ENCODE results near the gene ADAM22.
A peak's percentile ranks its signal among the peaks of the same experiment; 100 is the strongest.

The ADAM22 gene

DNA sequence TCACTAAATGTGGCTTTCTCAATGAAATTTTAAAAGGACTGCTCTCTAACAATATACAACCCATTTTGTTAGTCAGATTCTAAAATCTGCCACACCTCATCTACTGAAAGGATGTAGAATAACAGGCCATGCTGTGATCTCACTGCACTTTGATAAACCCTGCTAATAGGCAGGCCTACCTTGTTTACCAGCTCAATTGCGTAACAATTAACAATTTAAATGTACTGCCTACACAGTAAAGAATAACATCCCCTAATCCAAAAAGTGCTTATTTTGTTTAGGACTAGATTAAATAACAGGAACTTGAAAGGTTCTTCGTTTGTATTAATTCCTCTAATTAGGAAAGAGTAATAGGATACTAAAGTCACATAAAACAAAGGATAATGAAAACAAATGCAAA lies 281.2 kb downstream of the ADAM22 start:
- H3K4me3 ChIP-seq (ENCODE audit: low read depth, low read length) = no peak overlapping the region
- no peak for DNase-seq (ENCODE audit: low read depth, low spot score)
- POLR2A ChIA-PET = no interaction called here
- TF ChIP-seq, protein P1, sequence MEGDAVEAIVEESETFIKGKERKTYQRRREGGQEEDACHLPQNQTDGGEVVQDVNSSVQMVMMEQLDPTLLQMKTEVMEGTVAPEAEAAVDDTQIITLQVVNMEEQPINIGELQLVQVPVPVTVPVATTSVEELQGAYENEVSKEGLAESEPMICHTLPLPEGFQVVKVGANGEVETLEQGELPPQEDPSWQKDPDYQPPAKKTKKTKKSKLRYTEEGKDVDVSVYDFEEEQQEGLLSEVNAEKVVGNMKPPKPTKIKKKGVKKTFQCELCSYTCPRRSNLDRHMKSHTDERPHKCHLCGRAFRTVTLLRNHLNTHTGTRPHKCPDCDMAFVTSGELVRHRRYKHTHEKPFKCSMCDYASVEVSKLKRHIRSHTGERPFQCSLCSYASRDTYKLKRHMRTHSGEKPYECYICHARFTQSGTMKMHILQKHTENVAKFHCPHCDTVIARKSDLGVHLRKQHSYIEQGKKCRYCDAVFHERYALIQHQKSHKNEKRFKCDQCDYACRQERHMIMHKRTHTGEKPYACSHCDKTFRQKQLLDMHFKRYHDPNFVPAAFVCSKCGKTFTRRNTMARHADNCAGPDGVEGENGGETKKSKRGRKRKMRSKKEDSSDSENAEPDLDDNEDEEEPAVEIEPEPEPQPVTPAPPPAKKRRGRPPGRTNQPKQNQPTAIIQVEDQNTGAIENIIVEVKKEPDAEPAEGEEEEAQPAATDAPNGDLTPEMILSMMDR (IDR thresholded peaks at IDR 0.05; ENCODE audit: insufficient read depth, low read length, missing control alignments) = no peak
- CTCF ChIA-PET = no interaction called here

GRCh38 chr7:88216276-88216675 lies 282.2 kb downstream of the ADAM22 start:
- CTCF ChIA-PET = no interaction called here
- POLR2A ChIA-PET = no interaction called here
- DNase-seq (ENCODE audit: low read depth, low spot score) = no peak

GRCh38 chr7:88217675-88218428 lies 283.8 kb downstream of the ADAM22 start:
- DNase-seq (ENCODE audit: low read depth, low spot score) = no peak
- no peak overlapping the region for H3K4me3 ChIP-seq (ENCODE audit: low read depth, low read length)
- POLR2A ChIA-PET = no interaction called here

More at GRCh38 chr7:88216276-88216675, 282.2 kb downstream of the ADAM22 start:
- TF ChIP-seq, protein P1 (IDR thresholded peaks at IDR 0.05; ENCODE audit: insufficient read depth, low read length, missing control alignments) = no peak
- no peak overlapping the region for H3K4me3 ChIP-seq (ENCODE audit: low read depth, low read length)

GRCh38 chr7:88218429-88218745 lies 284.3 kb downstream of the ADAM22 start:
- no peak for DNase-seq (ENCODE audit: low read depth, low spot score)
- POLR2A ChIA-PET = no interaction called here
- peak overlapping the region; percentile 89 for H3K4me3 ChIP-seq (ENCODE audit: low read depth, low read length)
- CTCF ChIA-PET = interaction anchor here (1.0 kb wide), 2 partner anchors 9 to 13 kb away, joined by 3 to 7 read pairs; no protein-coding TSS in a partner anchor
- TF ChIP-seq, protein P1 (IDR thresholded peaks at IDR 0.05; ENCODE audit: insufficient read depth, low read length, missing control alignments) = no peak

More at GRCh38 chr7:88217675-88218428, 283.8 kb downstream of the ADAM22 start:
- CTCF ChIA-PET = interaction anchor here (1.0 kb wide), 2 partner anchors 9 to 13 kb away, joined by 3 to 7 read pairs; no protein-coding TSS in a partner anchor
- TF ChIP-seq, protein P1 (IDR thresholded peaks at IDR 0.05; ENCODE audit: insufficient read depth, low read length, missing control alignments) = no peak

DNA sequence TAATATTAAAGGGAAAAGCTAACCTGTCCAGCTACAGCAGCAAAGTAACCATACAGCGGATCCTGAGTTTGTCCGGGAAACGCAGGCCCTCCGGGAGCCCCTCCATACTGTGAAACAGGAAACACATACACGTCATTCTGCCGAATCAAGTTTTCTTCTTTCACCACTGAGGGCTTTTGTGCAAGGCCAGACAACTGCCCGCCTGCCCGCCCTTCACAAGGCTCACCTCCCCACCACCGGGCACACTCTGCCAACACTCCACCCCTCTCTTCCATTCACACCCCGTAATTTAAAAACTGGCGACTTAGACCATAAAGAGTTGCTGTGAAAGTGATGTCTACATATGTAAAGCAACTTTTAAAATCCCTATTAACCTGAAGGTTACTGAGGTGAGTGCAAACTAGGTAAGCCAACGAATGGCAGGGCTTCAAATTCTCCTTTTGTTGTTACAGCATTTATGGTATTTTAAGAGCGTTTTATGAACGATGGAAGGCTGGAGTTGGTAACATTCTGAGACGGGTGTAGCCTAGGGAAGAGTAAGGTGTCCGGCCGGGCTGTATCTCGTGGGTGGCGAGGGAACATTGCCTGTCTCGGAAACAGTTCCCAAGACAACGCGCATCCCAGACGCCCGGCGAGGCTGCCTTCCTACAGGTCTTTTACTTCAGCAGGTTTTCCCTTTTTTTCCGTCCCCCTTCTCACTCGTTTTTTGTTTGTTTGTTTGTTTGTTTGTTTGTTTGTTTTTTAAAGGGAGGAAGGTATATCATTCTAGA lies 285.0 kb downstream of the ADAM22 start:
- POLR2A ChIA-PET = no interaction called here
- peak overlapping the region; percentile 89 for H3K4me3 ChIP-seq (ENCODE audit: low read depth, low read length)
- DNase-seq (ENCODE audit: low read depth, low spot score) = no peak
- CTCF ChIA-PET = interaction anchor here (1.0 kb wide), 1 partner anchor 10 kb away, joined by 7 read pairs; no protein-coding TSS in a partner anchor
- TF ChIP-seq, protein P1 (IDR thresholded peaks at IDR 0.05; ENCODE audit: insufficient read depth, low read length, missing control alignments) = no peak
